GM21360 (cell line): Measurements from ENCODE around the gene CPED1.
"Not testable (repeated sequence)": the region's sequence is repeated elsewhere in the genome, so short reads cannot be mapped to it uniquely, and the experiment has no call there.

Source experiments
- ATAC-seq: cut with Tn5 transposase; IDR thresholded peaks from one replicate; pipeline ENCODE4 v1.9.1; 2021; ENCODE audit warnings: mild to moderate bottlenecking, moderate library complexity; ENCODE audit not compliant: unreplicated experiment

Gene CPED1

GRCh38 chr7:120979765-120980499, 8.6 kb upstream of the CPED1 start:
- no peak for ATAC-seq

DNA sequence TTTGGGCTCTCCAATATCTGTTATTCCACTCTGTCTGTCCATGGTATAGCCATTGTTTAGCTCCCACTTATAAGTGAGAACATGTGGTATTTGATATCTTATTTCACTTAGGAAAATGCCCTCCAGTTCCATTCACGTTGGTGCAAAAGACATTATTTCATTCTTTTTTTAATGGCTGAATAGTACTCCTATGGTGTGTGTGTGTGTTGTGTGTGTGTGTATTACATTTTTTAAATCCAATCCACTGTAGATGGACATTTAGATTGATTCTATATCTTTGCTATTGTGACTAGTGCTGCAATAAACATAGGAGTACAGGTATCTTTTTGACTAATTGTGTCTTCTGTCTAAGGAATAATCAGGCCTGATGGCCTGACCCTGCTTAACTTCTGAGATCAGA, 7.4 kb upstream of the CPED1 start:
- ATAC-seq: no peak

- ATAC-seq: no peak
These were observed 6.5 kb upstream of the CPED1 start for GRCh38 chr7:120981888-120982615.

GRCh38 chr7:120983592-120983991, 4.9 kb upstream of the CPED1 start:
- ATAC-seq: not testable (repeated sequence)

DNA sequence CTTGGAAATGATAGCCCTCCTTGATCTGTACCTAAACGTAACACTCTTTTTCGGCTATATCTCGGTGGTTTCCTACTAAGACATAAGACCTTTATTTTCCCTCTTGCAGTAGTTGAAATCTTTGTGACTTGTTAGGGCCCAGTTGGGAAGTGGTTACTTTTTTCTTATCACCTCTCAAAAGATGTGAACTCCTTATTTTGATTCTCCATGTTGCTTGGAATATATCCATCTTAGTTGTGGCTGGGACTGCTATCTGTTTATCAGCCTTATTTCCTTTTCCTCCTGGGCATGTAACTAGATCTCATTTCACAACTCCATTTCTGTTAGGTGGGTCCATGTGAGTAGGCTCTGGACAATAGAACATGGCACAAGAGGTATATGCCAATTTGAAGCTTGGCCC, 4.1 kb upstream of the CPED1 start:
- no peak for ATAC-seq

DNA sequence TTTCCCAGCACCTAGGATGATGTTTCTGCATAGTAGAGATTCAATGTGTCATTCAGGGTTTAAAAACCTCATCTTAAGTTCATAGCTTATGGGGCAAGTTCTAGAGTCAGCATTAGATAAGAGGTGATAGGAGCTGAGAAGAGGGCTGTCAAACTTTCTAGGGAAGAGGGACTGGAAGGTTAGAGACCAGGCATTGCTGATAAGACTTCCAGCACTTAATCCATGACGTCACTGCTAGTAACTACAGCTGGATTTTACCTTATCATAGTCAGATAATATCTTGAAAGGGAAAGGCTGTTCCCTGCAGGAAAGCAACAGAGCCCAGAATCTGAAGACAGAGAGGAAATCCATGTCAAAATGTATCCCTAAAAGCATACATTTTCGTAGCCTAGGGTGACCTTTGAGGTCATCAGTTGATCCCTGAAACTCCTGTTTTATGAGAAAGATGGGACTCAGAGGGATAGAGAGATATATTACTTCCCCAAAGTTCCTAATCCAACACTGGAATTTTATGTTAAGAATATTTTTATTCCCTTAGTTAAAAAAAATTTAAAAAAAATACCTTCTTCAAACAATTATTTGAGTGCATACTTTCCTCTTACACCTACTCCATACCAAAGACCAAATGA, 3.3 kb upstream of the CPED1 start:
- no peak for ATAC-seq

DNA sequence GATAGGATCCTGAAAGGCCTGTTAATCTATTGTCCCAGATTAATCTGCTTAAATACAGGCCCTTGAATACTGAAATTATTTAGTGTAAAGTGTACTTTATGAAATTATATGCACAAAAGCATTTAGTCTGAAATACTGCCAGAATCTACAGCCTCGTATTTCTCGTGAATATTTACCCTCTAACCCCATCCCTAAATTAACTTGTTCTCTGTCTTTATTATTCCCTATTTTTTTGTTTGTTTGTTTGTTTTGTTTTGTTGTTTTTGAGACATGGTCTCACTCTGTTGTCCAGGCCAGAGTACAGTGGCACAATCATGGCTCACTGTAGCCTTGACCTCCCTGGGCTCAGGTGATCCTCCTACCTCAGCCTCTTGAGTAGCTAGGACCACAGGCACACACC, 2.7 kb upstream of the CPED1 start:
- no peak for ATAC-seq

DNA sequence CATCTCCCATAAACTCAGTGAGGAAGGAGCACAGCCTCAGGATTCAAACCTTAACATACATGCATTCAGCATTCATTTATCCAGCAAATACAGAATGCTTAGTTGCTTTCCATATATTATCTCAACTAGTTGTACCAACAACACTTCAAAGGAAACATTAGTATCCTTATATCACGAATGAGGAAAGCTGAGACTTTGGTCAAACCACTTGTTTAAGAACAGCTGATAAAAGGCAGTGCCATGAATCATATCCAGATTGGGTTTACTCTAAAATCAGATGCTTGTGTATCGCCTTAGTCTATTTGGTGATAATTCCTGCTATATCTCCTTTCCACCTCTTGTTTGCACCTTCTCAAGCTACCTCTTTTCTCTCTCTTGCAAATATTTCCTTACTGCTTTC, 1.9 kb upstream of the CPED1 start:
- no peak for ATAC-seq

- ATAC-seq: no peak
These were observed 1.2 kb upstream of the CPED1 start for GRCh38 chr7:120987280-120987679.

DNA sequence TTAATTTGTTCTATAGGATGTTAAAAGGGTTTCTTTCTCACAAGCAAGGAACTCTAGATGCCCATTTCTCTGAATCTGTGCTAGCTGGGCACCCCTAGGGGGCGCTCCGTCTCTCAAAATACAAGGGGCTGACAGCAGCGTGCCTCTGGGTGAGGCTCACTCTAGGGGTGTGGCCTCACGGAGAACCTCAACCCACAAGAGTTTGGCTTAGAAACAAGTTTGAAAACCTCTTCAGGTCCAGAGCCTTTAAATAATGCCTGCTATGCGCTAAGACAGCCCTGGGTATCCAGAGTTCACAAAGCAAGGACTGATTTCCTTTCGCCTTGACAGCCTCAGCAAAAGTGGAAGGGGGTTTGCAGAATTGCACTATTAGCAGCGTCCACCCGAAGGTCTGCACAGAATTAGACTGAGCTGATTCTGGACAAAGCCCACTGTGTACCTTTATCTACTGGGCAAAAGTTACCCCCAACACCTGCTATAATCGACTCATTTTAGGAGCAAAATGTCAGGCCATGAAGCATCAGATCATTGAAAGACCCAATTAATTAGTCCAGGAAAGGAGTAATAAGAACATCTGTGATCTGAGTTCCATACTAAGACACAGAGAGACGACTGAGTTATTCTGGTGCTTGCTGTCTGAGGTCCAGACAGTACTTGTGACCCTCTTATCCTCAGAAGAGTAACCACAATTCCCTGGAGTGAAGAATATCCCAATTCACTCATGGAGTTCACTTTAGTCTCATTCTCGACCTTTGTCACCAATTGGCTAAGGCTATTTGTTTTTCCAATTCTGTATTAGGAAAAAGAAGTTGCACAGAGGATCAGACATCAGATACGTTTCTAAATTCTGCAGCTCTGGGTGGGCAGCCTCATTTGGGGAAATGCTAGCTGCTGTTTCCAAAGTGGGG, 574 bp upstream of the CPED1 start:
- peak; percentile 97 for ATAC-seq

DNA sequence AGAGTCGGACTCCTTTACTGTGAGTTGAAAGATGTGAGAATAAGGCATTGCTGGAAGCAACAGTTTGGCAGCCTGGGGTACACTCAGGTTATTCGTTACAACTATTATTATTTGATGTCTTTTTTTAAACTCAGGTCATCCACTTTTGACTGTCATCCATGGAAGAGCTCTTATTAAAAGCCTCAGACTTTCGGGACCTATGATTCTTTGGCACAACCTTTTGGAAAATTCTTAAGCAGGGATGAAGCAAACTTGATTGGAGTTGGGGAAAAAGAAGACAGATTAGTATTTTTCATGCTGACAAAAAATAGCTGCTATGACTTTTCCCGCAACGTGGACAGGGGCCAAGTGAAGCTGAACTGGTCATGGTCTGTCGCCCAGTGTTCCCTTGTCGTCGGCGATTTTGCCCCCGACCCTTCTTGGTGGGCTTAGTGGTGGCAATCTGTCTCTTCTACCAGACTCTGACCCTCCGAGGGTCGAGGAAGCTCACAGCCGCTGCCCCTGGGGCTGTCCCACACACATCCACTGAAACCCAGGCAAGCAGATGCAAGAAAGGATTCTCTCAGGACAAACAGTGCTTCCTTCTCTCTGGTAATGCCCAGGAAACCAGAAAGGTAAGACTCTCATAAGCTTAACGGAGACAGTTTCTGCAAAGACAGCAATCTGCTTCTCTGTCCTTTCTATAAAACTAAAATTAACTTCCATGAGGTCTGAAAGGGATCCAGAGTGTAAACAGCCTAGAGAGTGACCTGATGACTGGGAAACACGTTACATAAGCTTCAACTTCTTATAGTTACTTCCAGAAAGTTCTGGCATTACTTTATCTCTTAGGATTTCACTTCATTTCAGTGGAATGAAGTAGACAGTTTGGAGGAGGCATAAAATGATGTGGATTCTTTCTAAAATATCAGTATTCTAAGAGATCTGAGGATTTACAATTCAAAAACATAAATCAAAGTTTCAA, 1.0 kb downstream of the CPED1 start:
- no peak for ATAC-seq

GRCh38 chr7:120990468-120991118, 2.1 kb downstream of the CPED1 start:
- no peak for ATAC-seq

- no peak for ATAC-seq
These were observed 2.6 kb downstream of the CPED1 start for GRCh38 chr7:120991161-120991560.

- ATAC-seq: no peak
These were observed 3.1 kb downstream of the CPED1 start for GRCh38 chr7:120991581-120991980.

GRCh38 chr7:120992272-120992964, 3.9 kb downstream of the CPED1 start:
- no peak for ATAC-seq

DNA sequence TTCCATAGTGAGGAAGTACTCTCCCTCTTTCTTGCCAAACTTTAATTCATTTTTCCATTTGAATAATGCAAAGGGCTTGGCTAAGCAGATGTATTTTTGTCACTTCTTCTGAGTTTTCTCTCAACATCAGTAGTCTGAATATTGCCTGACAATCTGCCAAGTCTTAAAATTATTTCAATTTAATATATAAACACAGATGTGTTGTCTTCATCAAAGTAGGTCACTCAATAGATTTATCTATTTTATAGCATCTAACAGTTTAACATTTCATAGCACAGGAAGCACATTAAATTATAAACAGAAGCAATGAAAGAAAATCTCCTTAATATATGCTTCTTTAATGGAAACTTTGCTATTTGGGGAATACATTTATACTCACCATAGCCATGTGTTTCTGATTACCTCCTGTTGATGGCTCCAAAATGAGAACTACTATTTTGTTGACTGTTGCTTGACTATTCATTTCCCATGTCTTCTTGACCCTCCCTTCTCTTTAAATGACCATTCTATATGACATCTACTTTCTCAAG, 4.5 kb downstream of the CPED1 start:
- no peak for ATAC-seq

GRCh38 chr7:120993553-120994191, 5.2 kb downstream of the CPED1 start:
- ATAC-seq: no peak
